ENCODE data around the gene PTPRE.

Gene PTPRE

DNA sequence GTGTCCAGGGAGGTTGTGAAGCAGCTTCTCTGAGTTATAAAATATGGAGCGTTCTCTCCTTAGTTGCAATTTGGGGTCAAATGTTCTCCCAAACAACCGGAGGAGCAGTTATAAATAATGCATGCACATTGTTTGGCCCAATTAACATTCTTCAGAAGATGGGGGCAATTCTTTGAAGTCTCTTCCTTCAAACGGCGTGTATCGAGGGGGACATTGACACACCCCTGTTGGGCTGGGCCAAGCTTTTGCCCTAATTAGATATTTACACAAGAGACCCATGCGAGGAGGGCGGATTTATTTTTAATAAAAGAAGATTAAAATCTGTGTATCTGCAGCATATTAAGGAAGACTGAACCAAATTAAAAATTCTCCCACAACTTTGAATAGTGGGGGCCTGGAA, 107.3 kb downstream of the PTPRE start:
- Histone ChIP-seq H3K27ac (replicated peaks) (no peak overlapping the region), H3K4me3 (replicated peaks; ENCODE audit: insufficient read depth, low read length) (no peak overlapping the region), H3K27me3 (ENCODE audit: insufficient read depth, poor library complexity, severe bottlenecking) (no peaks in the 10 kb centered on the region)
- no peak for DNase-seq (ENCODE audit: low read depth in 1 of 2, low spot score in 1 of 2)
- no peak for TF ChIP-seq CTCF (IDR thresholded peaks at IDR 0.05; ENCODE audit: insufficient read depth, low read length)

- no peak for TF ChIP-seq CTCF (IDR thresholded peaks at IDR 0.05; ENCODE audit: insufficient read depth, low read length)
- TF ChIP-seq SPI1 (IDR thresholded peaks at IDR 0.05; ENCODE audit: borderline replicate concordance, low read depth) = no peak
- TF ChIP-seq REST (IDR thresholded peaks at IDR 0.05; ENCODE audit: insufficient replicate concordance, low read depth) = no peak
- TF ChIP-seq POLR2AphosphoS5 (IDR thresholded peaks at IDR 0.05; ENCODE audit: low read depth) = no peak
- TF ChIP-seq GABPA (IDR thresholded peaks at IDR 0.05; ENCODE audit: low read depth) = no peak
- H3K4me3 ChIP-seq (replicated peaks; ENCODE audit: insufficient read depth, low read length) = no peak overlapping the region
- H3K27ac ChIP-seq (replicated peaks) = no peak overlapping the region
- H3K27me3 ChIP-seq (ENCODE audit: insufficient read depth, poor library complexity, severe bottlenecking) = no peaks in the 10 kb centered on the region
- DNase-seq (ENCODE audit: low read depth in 1 of 2, low spot score in 1 of 2) = no peak
Measured at GRCh38 chr10:128016423-128017060, 109.6 kb downstream of the PTPRE start.

DNA sequence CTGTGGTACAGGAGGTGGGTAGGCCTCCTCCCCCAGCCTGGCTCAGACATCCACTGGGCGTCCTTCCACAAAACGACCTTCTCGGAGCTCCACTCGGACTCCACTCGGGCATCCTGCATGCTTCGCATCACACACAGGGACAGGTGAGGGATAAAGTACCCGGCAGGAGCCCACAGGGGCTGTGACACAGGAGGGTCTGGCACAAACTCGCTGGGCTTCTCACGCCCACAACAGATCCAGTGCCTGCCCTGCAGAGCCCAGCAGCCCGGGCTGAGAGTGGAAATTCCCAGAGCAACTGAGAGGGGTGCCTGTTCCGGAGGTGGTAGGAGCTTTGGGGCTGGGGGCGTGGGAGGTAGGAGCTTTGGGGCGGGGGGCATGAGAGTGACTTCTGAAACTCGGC, 110.9 kb downstream of the PTPRE start:
- TF ChIP-seq POLR2AphosphoS5 (IDR thresholded peaks at IDR 0.05; ENCODE audit: low read depth) (no peak), CTCF (IDR thresholded peaks at IDR 0.05; ENCODE audit: insufficient read depth, low read length) (no peak), REST (IDR thresholded peaks at IDR 0.05; ENCODE audit: insufficient replicate concordance, low read depth) (no peak), SPI1 (IDR thresholded peaks at IDR 0.05; ENCODE audit: borderline replicate concordance, low read depth) (no peak), GABPA (IDR thresholded peaks at IDR 0.05; ENCODE audit: low read depth) (no peak)
- Histone ChIP-seq H3K27me3 (ENCODE audit: insufficient read depth, poor library complexity, severe bottlenecking) (no peaks in the 10 kb centered on the region), H3K27ac (replicated peaks) (no peak overlapping the region), H3K4me3 (replicated peaks; ENCODE audit: insufficient read depth, low read length) (no peak overlapping the region)
- DNase-seq (ENCODE audit: low read depth in 1 of 2, low spot score in 1 of 2) = no peak

DNA sequence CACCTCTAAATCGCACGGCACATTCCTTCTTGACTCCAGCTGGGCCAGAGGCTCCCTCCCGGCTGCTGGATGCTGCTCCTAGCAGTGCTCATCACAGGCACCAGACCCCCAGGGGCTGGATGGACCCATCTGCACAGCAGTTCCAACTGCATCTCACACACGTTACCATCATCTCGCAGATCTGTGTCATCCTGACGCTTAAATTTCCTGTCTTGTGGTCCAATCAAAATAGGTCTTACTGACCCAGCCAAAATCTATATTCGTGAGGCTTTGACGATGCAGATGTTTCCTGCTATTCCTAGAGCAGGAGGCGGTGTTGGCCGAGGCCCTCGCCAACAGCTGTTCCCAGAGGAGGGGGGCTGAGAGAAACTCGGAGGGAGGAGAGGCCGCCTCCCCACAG, 111.3 kb downstream of the PTPRE start:
- H3K27me3 ChIP-seq (ENCODE audit: insufficient read depth, poor library complexity, severe bottlenecking) = no peaks in the 10 kb centered on the region
- no peak overlapping the region for H3K27ac ChIP-seq (replicated peaks)
- TF ChIP-seq CTCF (IDR thresholded peaks at IDR 0.05; ENCODE audit: insufficient read depth, low read length) = no peak
- no peak for DNase-seq (ENCODE audit: low read depth in 1 of 2, low spot score in 1 of 2)
- H3K4me3 ChIP-seq (replicated peaks; ENCODE audit: insufficient read depth, low read length) = no peak overlapping the region

All from HL-60 (cell line).